Stimulated activated effector memory CD8-positive, alpha-beta T cell treated with anti-CD3 and anti-CD28 coated beads, Interleukin-12 subunit alpha, Interleukin-12 subunit beta, amount 100 ng/mL, for 72 hours (primary cell): ENCODE data around the gene PTCH2.
A peak's percentile ranks its signal among the peaks of the same experiment; 100 is the strongest.
"Not testable (repeated sequence)": the region's sequence is repeated elsewhere in the genome, so short reads cannot be mapped to it uniquely, and the experiment has no call there.

Source experiments
- ATAC-seq: fragments of 150-1000 bp; cut with Tn5 transposase; 2 replicates; pipeline ENCODE4 v1.10.0; 2021
- DNase-seq, 2 donors: peaks; one replicate each; pipeline ENCODE4 v3.0.0; 2021 to 2022; ENCODE audit warnings: low spot score in 2 of 2
- H3K27ac Mint-ChIP-seq: one replicate; pipeline ENCODE4 v1.8.0; 2022; ENCODE audit warnings: mild to moderate bottlenecking, mixed read lengths
- H3K36me3 Mint-ChIP-seq: one replicate; pipeline ENCODE4 v1.8.0; 2022; ENCODE audit warnings: mild to moderate bottlenecking, mixed read lengths
- H3K4me1 Mint-ChIP-seq: one replicate; pipeline ENCODE4 v1.8.0; 2022; ENCODE audit warnings: mixed read lengths
- H3K4me3 Mint-ChIP-seq: one replicate; pipeline ENCODE4 v1.8.0; 2022; ENCODE audit warnings: mild to moderate bottlenecking, mixed read lengths
- H3K9me3 Mint-ChIP-seq: one replicate; pipeline ENCODE4 v1.8.0; 2022; ENCODE audit warnings: mixed read lengths

The PTCH2 gene

GRCh38 chr1:44805311-44806024 is 37.6 kb downstream of the PTCH2 start:
- Mint-ChIP-seq H3K36me3 (peaks cover 93% of the 10 kb centered on the region), H3K27ac (peak overlapping the region; percentile 83), H3K4me3 (peak overlapping the region; percentile 77), H3K9me3 (no peaks in the 10 kb centered on the region), H3K4me1 (peaks cover 79% of the 10 kb centered on the region)
- ATAC-seq (no peak), DNase-seq (no peak)

GRCh38 chr1:44803312-44804095 is 39.5 kb downstream of the PTCH2 start:
- H3K9me3 Mint-ChIP-seq = no peaks in the 10 kb centered on the region
- ATAC-seq (no peak), DNase-seq (no peak)
- H3K36me3 Mint-ChIP-seq = peaks cover 85% of the 10 kb centered on the region
- peak overlapping the region; percentile 83 for H3K27ac Mint-ChIP-seq
- peaks cover 66% of the 10 kb centered on the region for H3K4me1 Mint-ChIP-seq
- peak overlapping the region; percentile 77 for H3K4me3 Mint-ChIP-seq

GRCh38 chr1:44803062-44803311 is 40.1 kb downstream of the PTCH2 start:
- peaks cover 80% of the 10 kb centered on the region for H3K36me3 Mint-ChIP-seq
- DNase-seq = no peak
- no peaks in the 10 kb centered on the region for H3K9me3 Mint-ChIP-seq
- ATAC-seq = no peak
- peaks cover 61% of the 10 kb centered on the region for H3K4me1 Mint-ChIP-seq
- H3K4me3 Mint-ChIP-seq = peak overlapping the region; percentile 77
- H3K27ac Mint-ChIP-seq = peak overlapping the region; percentile 83

- ATAC-seq (no peak), DNase-seq (no peak)
- peak overlapping the region; percentile 83 for H3K27ac Mint-ChIP-seq
- peaks cover 56% of the 10 kb centered on the region for H3K4me1 Mint-ChIP-seq
- peak overlapping the region; percentile 77 for H3K4me3 Mint-ChIP-seq
- peaks cover 75% of the 10 kb centered on the region for H3K36me3 Mint-ChIP-seq
- no peaks in the 10 kb centered on the region for H3K9me3 Mint-ChIP-seq
Measured at GRCh38 chr1:44802306-44803061, 40.6 kb downstream of the PTCH2 start.

- Mint-ChIP-seq H3K36me3 (peaks cover 67% of the 10 kb centered on the region), H3K4me3 (peak overlapping the region; percentile 77), H3K9me3 (no peaks in the 10 kb centered on the region), H3K4me1 (peaks cover 48% of the 10 kb centered on the region), H3K27ac (peak overlapping the region; percentile 83)
- DNase-seq = no peak
- peak; percentile 1 for ATAC-seq
Measured at GRCh38 chr1:44801491-44802305, 41.4 kb downstream of the PTCH2 start.

GRCh38 chr1:44799770-44800584 is 43.1 kb downstream of the PTCH2 start, which contains the start of gene PLK3:
PLK3 (plus strand) TSS chr1:44800377; CDS start chr1:44800464, 87 bp downstream.
- Mint-ChIP-seq H3K36me3 (peaks cover 52% of the 10 kb centered on the region), H3K27ac (peak within 1 kb of the TSS; percentile 83), H3K4me3 (peak within 1 kb of the TSS; percentile 77), H3K9me3 (no peaks in the 10 kb centered on the region), H3K4me1 (peaks cover 38% of the 10 kb centered on the region)
- peak; percentile 92 to 99 for DNase-seq
- peak; percentile 88 for ATAC-seq

GRCh38 chr1:44798481-44799365 is 44.3 kb downstream of the PTCH2 start:
- no peak for DNase-seq
- H3K4me1 Mint-ChIP-seq = peaks cover 28% of the 10 kb centered on the region
- no peaks in the 10 kb centered on the region for H3K9me3 Mint-ChIP-seq
- ATAC-seq = no peak
- peaks cover 39% of the 10 kb centered on the region for H3K36me3 Mint-ChIP-seq
- H3K4me3 Mint-ChIP-seq = peak overlapping the region; percentile 77
- peak overlapping the region; percentile 83 for H3K27ac Mint-ChIP-seq

- H3K9me3 Mint-ChIP-seq, DNase-seq, H3K4me3 Mint-ChIP-seq, ATAC-seq: not testable (repeated sequence)
- H3K27ac Mint-ChIP-seq = peak overlapping the region; percentile 83
- peaks cover 31% of the 10 kb centered on the region for H3K36me3 Mint-ChIP-seq
- H3K4me1 Mint-ChIP-seq = peaks cover 20% of the 10 kb centered on the region
Measured at GRCh38 chr1:44797886-44798285, 45.2 kb downstream of the PTCH2 start.

- Mint-ChIP-seq H3K4me1 (no peaks in the 10 kb centered on the region), H3K9me3 (no peaks in the 10 kb centered on the region), H3K36me3 (no peaks in the 10 kb centered on the region), H3K27ac (no peak overlapping the region), H3K4me3 (no peak overlapping the region)
- ATAC-seq = no peak
- DNase-seq = no peak
Measured at GRCh38 chr1:44792736-44793502, 50.1 kb downstream of the PTCH2 start.

- Mint-ChIP-seq H3K9me3 (no peaks in the 10 kb centered on the region), H3K36me3 (no peaks in the 10 kb centered on the region), H3K27ac (peak overlapping the region; percentile 76), H3K4me3 (no peak overlapping the region), H3K4me1 (peaks cover 7% of the 10 kb centered on the region)
- DNase-seq (no peak), ATAC-seq (no peak)
Measured at GRCh38 chr1:44790968-44791801, 51.9 kb downstream of the PTCH2 start.

- ATAC-seq (no peak), DNase-seq (no peak)
- peak within 1 kb of the TSS; percentile 93 for H3K27ac Mint-ChIP-seq
Measured at GRCh38 chr1:44788120-44788860, 54.8 kb downstream of the PTCH2 start, which contains the start of gene BEST4. BEST4 (minus strand) TSS chr1:44788170; CDS start chr1:44787705, 465 bp downstream.

More at GRCh38 chr1:44788120-44788860, 54.8 kb downstream of the PTCH2 start, which contains the start of gene BEST4:
- Mint-ChIP-seq H3K4me1 (peaks cover 30% of the 10 kb centered on the region), H3K4me3 (no peak within 1 kb of the TSS), H3K9me3 (no peaks in the 10 kb centered on the region), H3K36me3 (peaks cover 8% of the 10 kb centered on the region)
